Small intestine (tissue), 7 donors: Measurements from ENCODE around the gene DCDC2C. TPM values are rescaled to one million over a fixed set of nuclear protein-coding genes. Genes with fewer than 3 reads are reported as not detected.

Experiments used
- DNase-seq, 2 donors: peaks; one replicate each; pipeline versions ENCODE4 v3.0.0 to v3.0.0-alpha.2; 2013
- FAIRE-seq: peaks from 2 replicates; lab custom pipeline; 2012; peaks lifted over from hg19 to GRCh38; lab: Jason Lieb, UNC
- H3K27ac ChIP-seq, 3 donors: one replicate each; pipeline ENCODE4 v1.5.1; 2013; ENCODE audit warnings: low read length in 2 of 3, mild to moderate bottlenecking in 2 of 3, control low read depth in 1 of 3, inconsistent platforms in 1 of 3, low read depth in 1 of 3, moderate library complexity in 1 of 3
- H3K27me3 ChIP-seq, 3 donors: one replicate each; pipeline ENCODE4 v1.6.1; 2013; ENCODE audit warnings: low read length in 3 of 3, inconsistent platforms in 1 of 3; ENCODE audit not compliant: control insufficient read depth in 3 of 3, insufficient read depth in 3 of 3
- H3K36me3 ChIP-seq, 3 donors: one replicate each; pipeline ENCODE4 v1.6.1; 2013; ENCODE audit warnings: low read length in 3 of 3, inconsistent platforms in 1 of 3, low read depth in 1 of 3, mild to moderate bottlenecking in 1 of 3, moderate library complexity in 1 of 3; ENCODE audit not compliant: control insufficient read depth in 3 of 3, insufficient read depth in 2 of 3
- H3K4me1 ChIP-seq, 3 donors: one replicate each; pipeline ENCODE4 v1.6.1; 2013; ENCODE audit warnings: low read length in 2 of 3, inconsistent platforms in 1 of 3, low read depth in 1 of 3, mild to moderate bottlenecking in 1 of 3, moderate library complexity in 1 of 3; ENCODE audit not compliant: control insufficient read depth in 3 of 3, insufficient read depth in 2 of 3
- H3K4me3 ChIP-seq, 3 donors: one replicate each; pipeline ENCODE4 v1.5.1; 2013; ENCODE audit warnings: low read length in 3 of 3, control low read depth in 1 of 3, inconsistent platforms in 1 of 3, low read depth in 1 of 3, mild to moderate bottlenecking in 1 of 3, moderate library complexity in 1 of 3
- H3K9me3 ChIP-seq, 2 donors: one replicate each; pipeline ENCODE4 v1.6.1; 2013; ENCODE audit warnings: low read depth in 1 of 2, low read length in 1 of 2; ENCODE audit not compliant: control insufficient read depth in 2 of 2, insufficient read depth in 1 of 2
- WGBS, 3 donors: extraction: QIAGEN DNeasy Blood & Tissue Kit; methylation state at CpG; one replicate each; pipeline ENCODE4 v1.1.7; 2013; 5-methylcytosine and 5-hydroxymethylcytosine counted together
- polyA plus RNA-seq, 4 donors: library from polyadenylated mRNA; stranded (reverse) in 3 of 4; unstranded in 1 of 4; fragments of 200-250 nt in 3 of 4; fragments of 120-200 nt in 1 of 4; gene quantifications; one replicate each; pipeline versions ENCODE4 v1.2.1 to v1.2.3, GENCODE V29; 2013
- donor health status: healthy with polysubstance abuse.
- donor health status: control.
- donor health status: control.
- donor health status: Bipolar disorder and iron deficiency.
- donor health status: healthy.

The DCDC2C gene
- polyA plus RNA-seq, 4 donors: not detected

GRCh38 chr2:3739313-3739712, 35.9 kb downstream of the DCDC2C start:
- no peaks in the 10 kb centered on the region for H3K9me3 ChIP-seq
- no peak overlapping the region for H3K27ac ChIP-seq
- FAIRE-seq (no peak), DNase-seq (no peak)
- H3K27me3 ChIP-seq: no peaks in the 10 kb centered on the region
- H3K36me3 ChIP-seq: no peaks in the 10 kb centered on the region
- H3K4me3 ChIP-seq: no peak overlapping the region
- WGBS, 3 donors: 88 to 92% (median 90%) methylated on average over 19 of the region's 19 CpGs
- H3K4me1 ChIP-seq: no peaks in the 10 kb centered on the region

GRCh38 chr2:3741396-3741795, 38.0 kb downstream of the DCDC2C start:
- no peak for FAIRE-seq
- H3K27me3 ChIP-seq: no peaks in the 10 kb centered on the region
- H3K27ac ChIP-seq: no peak overlapping the region
- no peaks in the 10 kb centered on the region for H3K9me3 ChIP-seq
- WGBS, 3 donors: 63 to 68% (median 67%) methylated on average over 8 of the region's 8 CpGs
- no peak for DNase-seq
- no peak overlapping the region for H3K4me3 ChIP-seq
- no peaks in the 10 kb centered on the region for H3K4me1 ChIP-seq
- H3K36me3 ChIP-seq: no peaks in the 10 kb centered on the region

GRCh38 chr2:3741867-3742602, 38.7 kb downstream of the DCDC2C start:
- Histone ChIP-seq H3K9me3 (no peaks in the 10 kb centered on the region), H3K4me1 (no peaks in the 10 kb centered on the region), H3K36me3 (no peaks in the 10 kb centered on the region), H3K27me3 (no peaks in the 10 kb centered on the region), H3K4me3 (no peak overlapping the region), H3K27ac (no peak overlapping the region)
- DNase-seq (no peak), FAIRE-seq (no peak)
- 87 to 94% (median 94%) methylated on average over 13 of the region's 13 CpGs for WGBS, 3 donors

GRCh38 chr2:3742743-3743508, 39.6 kb downstream of the DCDC2C start:
- no peak for FAIRE-seq
- WGBS, 3 donors: 67 to 72% (median 71%) methylated on average over 5 of the region's 5 CpGs

GRCh38 chr2:3743951-3744555, 40.7 kb downstream of the DCDC2C start:
- Histone ChIP-seq H3K27ac (no peak overlapping the region), H3K36me3 (no peaks in the 10 kb centered on the region), H3K27me3 (no peaks in the 10 kb centered on the region), H3K4me1 (no peaks in the 10 kb centered on the region), H3K4me3 (no peak overlapping the region), H3K9me3 (no peaks in the 10 kb centered on the region)
- no peak for DNase-seq
- WGBS, 3 donors: 83 to 91% (median 86%) methylated on average over 12 of the region's 12 CpGs
- FAIRE-seq: no peak

More at GRCh38 chr2:3742743-3743508, 39.6 kb downstream of the DCDC2C start:
- Histone ChIP-seq H3K36me3 (no peaks in the 10 kb centered on the region), H3K4me1 (no peaks in the 10 kb centered on the region), H3K27me3 (no peaks in the 10 kb centered on the region), H3K4me3 (no peak overlapping the region), H3K27ac (no peak overlapping the region), H3K9me3 (no peaks in the 10 kb centered on the region)
- DNase-seq: no peak

GRCh38 chr2:3745920-3746319, 42.5 kb downstream of the DCDC2C start:
- no peaks in the 10 kb centered on the region for H3K27me3 ChIP-seq
- no peaks in the 10 kb centered on the region for H3K4me1 ChIP-seq
- no peak for FAIRE-seq
- DNase-seq: no peak
- no peaks in the 10 kb centered on the region for H3K36me3 ChIP-seq
- H3K4me3 ChIP-seq: no peak overlapping the region
- no peak overlapping the region for H3K27ac ChIP-seq
- 62 to 78% (median 72%) methylated on average over 12 of the region's 12 CpGs for WGBS, 3 donors
- no peaks in the 10 kb centered on the region for H3K9me3 ChIP-seq

GRCh38 chr2:3747032-3747654, 43.8 kb downstream of the DCDC2C start:
- H3K27me3 ChIP-seq: no peaks in the 10 kb centered on the region
- FAIRE-seq (no peak), DNase-seq (no peak)
- H3K4me3 ChIP-seq: no peak overlapping the region
- WGBS, 3 donors: 71 to 87% (median 76%) methylated on average over 19 to 20 of the region's 20 CpGs
- H3K27ac ChIP-seq: no peak overlapping the region
- no peaks in the 10 kb centered on the region for H3K36me3 ChIP-seq
- H3K4me1 ChIP-seq: no peaks in the 10 kb centered on the region
- no peaks in the 10 kb centered on the region for H3K9me3 ChIP-seq

GRCh38 chr2:3747826-3748225, 44.5 kb downstream of the DCDC2C start:
- H3K9me3 ChIP-seq: no peaks in the 10 kb centered on the region
- H3K4me3 ChIP-seq: no peak overlapping the region
- H3K4me1 ChIP-seq: no peaks in the 10 kb centered on the region
- 80 to 83% (median 81%) methylated on average over 9 of the region's 9 CpGs for WGBS, 3 donors
- H3K27me3 ChIP-seq: no peaks in the 10 kb centered on the region
- no peak overlapping the region for H3K27ac ChIP-seq
- no peak for FAIRE-seq
- H3K36me3 ChIP-seq: no peaks in the 10 kb centered on the region
- DNase-seq: no peak
